H1 (cell line): ENCODE measurements around the gene SMIM44.

Experiments used
- JUN ChIP-seq: IDR thresholded peaks from 2 replicates; pipeline ENCODE4 v1.6.1; 2011; ENCODE audit warnings: low read depth, mild to moderate bottlenecking, improper control_type of control experiment, low read length
- POLR2A ChIP-seq, 2 experiments: IDR thresholded peaks; 1 replicate in 1 of 2; 2 replicates in 1 of 2; pipeline ENCODE4 v1.6.1; 2011; ENCODE audit warnings: low read depth in 2 of 2, low read length in 2 of 2, mild to moderate bottlenecking in 2 of 2; ENCODE audit errors: control extremely low read depth in 1 of 2
- RAD21 ChIP-seq, 2 experiments: IDR thresholded peaks in 1 of 2; conservative IDR thresholded peaks in 1 of 2; 2 replicates each; pipeline ENCODE4 v1.6.1; 2011; ENCODE audit warnings: low read depth in 2 of 2, low read length in 2 of 2, improper control_type of control experiment in 1 of 2, inconsistent platforms in 1 of 2, mild to moderate bottlenecking in 1 of 2, moderate library complexity in 1 of 2
- SIX5 ChIP-seq: IDR thresholded peaks from 2 replicates; pipeline ENCODE4 v1.6.1; 2011; ENCODE audit warnings: mild to moderate bottlenecking, low read depth, low read length
- TF ChIP-seq, protein P1 (sequence below): IDR thresholded peaks from 2 replicates; pipeline ENCODE4 v1.6.1; 2011; ENCODE audit warnings: low read length, improper control_type of control experiment

DNA sequence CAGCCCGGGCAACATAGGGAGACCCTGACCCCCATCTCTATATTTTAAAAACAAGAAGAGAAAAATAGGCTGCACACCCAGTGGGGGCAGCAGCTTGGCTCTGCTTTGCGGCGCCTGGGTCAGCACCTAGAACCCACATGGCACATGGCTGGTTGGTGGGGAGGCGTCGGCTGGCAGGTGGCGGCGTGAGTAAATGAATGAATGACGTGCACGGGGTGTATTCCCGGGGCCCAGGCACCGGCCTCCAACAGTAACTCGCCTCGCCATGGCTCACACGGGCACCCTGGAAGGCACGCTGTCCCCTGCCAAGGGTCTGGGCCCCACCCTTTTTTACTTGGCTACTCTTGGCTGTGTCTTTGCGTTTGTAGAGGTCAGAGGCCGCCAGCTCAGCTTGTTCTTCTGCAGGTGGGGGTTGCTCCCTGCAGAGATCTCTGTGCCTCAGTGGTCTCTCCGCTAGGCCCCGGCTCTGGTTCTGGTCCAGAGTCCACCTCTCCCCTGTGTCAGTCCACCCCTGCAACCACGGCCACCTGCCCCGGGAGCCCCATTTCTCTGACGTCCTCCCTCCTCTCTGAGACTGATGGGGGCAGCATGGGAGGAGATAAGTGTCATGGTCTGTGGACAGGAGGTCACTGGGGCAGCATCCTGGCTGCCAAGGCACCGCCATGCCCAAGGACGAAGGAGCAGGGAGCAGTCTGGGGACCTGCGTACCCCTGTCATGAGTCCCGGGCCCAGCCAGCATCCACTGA lies 28.4 kb upstream of the SMIM44 start:
- no peak for TF ChIP-seq JUN
- no peak for TF ChIP-seq POLR2A (IDR thresholded peaks at IDR 0.05; ENCODE audit: control extremely low read depth in 1 of 2, low read depth in 2 of 2, low read length in 2 of 2)
- no peak for TF ChIP-seq RAD21 (IDR thresholded peaks at IDR 0.05 in 1 of 2, conservative IDR thresholded peaks at IDR 0.05 in 1 of 2; ENCODE audit: low read depth in 2 of 2, low read length in 2 of 2)
- TF ChIP-seq SIX5 = no peak
- TF ChIP-seq, protein P1, sequence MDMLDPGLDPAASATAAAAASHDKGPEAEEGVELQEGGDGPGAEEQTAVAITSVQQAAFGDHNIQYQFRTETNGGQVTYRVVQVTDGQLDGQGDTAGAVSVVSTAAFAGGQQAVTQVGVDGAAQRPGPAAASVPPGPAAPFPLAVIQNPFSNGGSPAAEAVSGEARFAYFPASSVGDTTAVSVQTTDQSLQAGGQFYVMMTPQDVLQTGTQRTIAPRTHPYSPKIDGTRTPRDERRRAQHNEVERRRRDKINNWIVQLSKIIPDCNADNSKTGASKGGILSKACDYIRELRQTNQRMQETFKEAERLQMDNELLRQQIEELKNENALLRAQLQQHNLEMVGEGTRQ = no peak
